Thyroid gland (tissue), 4 donors: Measurements from ENCODE around the gene SENP2.
"Not testable (repeated sequence)": the region's sequence is repeated elsewhere in the genome, so short reads cannot be mapped to it uniquely, and the experiment has no call there.

Experiments
- CTCF ChIP-seq, 6 experiments: fragments of 200-600 bp in 3 of 6; fragments of 450-650 bp in 3 of 6; sonication (generic) in 3 of 6; IDR thresholded peaks; one replicate each; pipeline ENCODE4 v1.5.1; 2016 to 2019; ENCODE audit warnings: antibody characterized with exemption in 6 of 6, mild to moderate bottlenecking in 2 of 6, inconsistent platforms in 1 of 6, moderate library complexity in 1 of 6
- POLR2A ChIP-seq, 2 donors: fragments of 450-650 bp; IDR thresholded peaks; one replicate each; pipeline ENCODE4 v1.6.1; 2017; ENCODE audit warnings: antibody characterized with exemption in 2 of 2, mild to moderate bottlenecking in 2 of 2, moderate library complexity in 1 of 2

- not testable (repeated sequence) for TF ChIP-seq POLR2A, CTCF (IDR thresholded peaks at IDR 0.05)
Measured at GRCh38 chr3:185645191-185645590, 59.1 kb downstream of the SENP2 start.
